Limb (tissue), 2 donors: ENCODE data around the gene SERPINB6.

ENCODE experiments used
- DNase-seq, 2 donors: peaks; one replicate each; pipeline ENCODE4 v3.0.0-alpha.2; 2016; ENCODE audit errors: extremely low spot score in 2 of 2

Gene SERPINB6

GRCh38 chr6:2999618-3000557 is 28.5 kb upstream of the SERPINB6 start, which contains the start of gene NQO2:
Gene NQO2, plus strand, starts transcription at chr6:2999894. Its CDS starts 6,659 bp downstream, at chr6:3006553.
- peak in 1 of 2 donors; percentile 96 for DNase-seq

- DNase-seq: peak in 1 of 2 donors; percentile 68
Measured at GRCh38 chr6:2998998-2999617, 27.7 kb upstream of the SERPINB6 start.

GRCh38 chr6:2998249-2998997 is 27.1 kb upstream of the SERPINB6 start:
- peak in 1 of 2 donors; percentile 56 for DNase-seq

GRCh38 chr6:2993755-2994317 is 22.5 kb upstream of the SERPINB6 start:
- no peak for DNase-seq

GRCh38 chr6:2992330-2992979 is 21.1 kb upstream of the SERPINB6 start:
- no peak for DNase-seq

- DNase-seq: peak in 1 of 2 donors; percentile 11
Measured at GRCh38 chr6:2990932-2991506, 19.7 kb upstream of the SERPINB6 start.

GRCh38 chr6:2990248-2990931 is 19.0 kb upstream of the SERPINB6 start:
- peak; percentile 48 to 59 for DNase-seq

GRCh38 chr6:2989332-2990247 is 18.2 kb upstream of the SERPINB6 start:
- DNase-seq: peak; percentile 89 to 96

GRCh38 chr6:2988426-2989331 is 17.3 kb upstream of the SERPINB6 start:
- DNase-seq: peak; percentile 84 to 92

GRCh38 chr6:2988094-2988425 is 16.7 kb upstream of the SERPINB6 start:
- no peak for DNase-seq

GRCh38 chr6:2986722-2987221 is 15.4 kb upstream of the SERPINB6 start:
- peak in 1 of 2 donors; percentile 59 for DNase-seq

- DNase-seq: no peak
Measured at GRCh38 chr6:2984738-2985406, 13.5 kb upstream of the SERPINB6 start.

- no peak for DNase-seq
Measured at GRCh38 chr6:2982426-2983117, 11.2 kb upstream of the SERPINB6 start.

GRCh38 chr6:2980465-2980855 is 9.1 kb upstream of the SERPINB6 start:
- no peak for DNase-seq

- DNase-seq: no peak
Measured at GRCh38 chr6:2979819-2980464, 8.6 kb upstream of the SERPINB6 start.

- DNase-seq: no peak
Measured at GRCh38 chr6:2978923-2979322, 7.6 kb upstream of the SERPINB6 start.
